ENCODE measurements around the gene TMEM169. TPM values are rescaled to one million over a fixed set of nuclear protein-coding genes. Genes with fewer than 3 reads are reported as not detected.

Gene TMEM169
- total RNA-seq, 1 donor from 2014 or later: 0.25 TPM

DNA sequence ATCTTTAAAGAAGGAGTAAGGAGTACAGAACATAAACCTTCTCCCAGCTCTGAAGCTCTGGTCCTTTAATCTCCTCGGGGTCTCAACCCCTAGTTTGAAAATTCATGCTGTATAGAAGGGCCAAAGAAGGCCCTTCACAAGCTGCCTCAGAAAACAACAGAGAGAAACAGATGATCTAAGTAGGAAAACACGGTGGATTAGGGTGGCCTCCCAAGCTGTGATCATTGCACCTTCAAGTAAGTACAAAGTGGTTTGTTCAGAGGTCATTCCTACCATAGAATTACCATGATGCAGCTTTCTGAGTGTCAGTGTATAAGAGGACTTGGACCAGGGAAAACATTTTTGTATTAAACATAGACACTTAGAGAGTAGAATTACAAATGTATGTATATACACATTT lies 10.9 kb downstream of the TMEM169 start:
- H3K9me3 ChIP-seq (replicated peaks): no peaks in the 10 kb centered on the region
- H3K27me3 ChIP-seq (ENCODE audit: low read depth): no peaks in the 10 kb centered on the region
- H3K4me1 ChIP-seq: no peaks in the 10 kb centered on the region
- no peaks in the 10 kb centered on the region for H3K36me3 ChIP-seq
- intact Hi-C loops (cut with micrococcal nuclease): no loop called here
- H3K4me3 ChIP-seq: no peak overlapping the region
- no peak for DNase-seq
- TF ChIP-seq, protein P1, sequence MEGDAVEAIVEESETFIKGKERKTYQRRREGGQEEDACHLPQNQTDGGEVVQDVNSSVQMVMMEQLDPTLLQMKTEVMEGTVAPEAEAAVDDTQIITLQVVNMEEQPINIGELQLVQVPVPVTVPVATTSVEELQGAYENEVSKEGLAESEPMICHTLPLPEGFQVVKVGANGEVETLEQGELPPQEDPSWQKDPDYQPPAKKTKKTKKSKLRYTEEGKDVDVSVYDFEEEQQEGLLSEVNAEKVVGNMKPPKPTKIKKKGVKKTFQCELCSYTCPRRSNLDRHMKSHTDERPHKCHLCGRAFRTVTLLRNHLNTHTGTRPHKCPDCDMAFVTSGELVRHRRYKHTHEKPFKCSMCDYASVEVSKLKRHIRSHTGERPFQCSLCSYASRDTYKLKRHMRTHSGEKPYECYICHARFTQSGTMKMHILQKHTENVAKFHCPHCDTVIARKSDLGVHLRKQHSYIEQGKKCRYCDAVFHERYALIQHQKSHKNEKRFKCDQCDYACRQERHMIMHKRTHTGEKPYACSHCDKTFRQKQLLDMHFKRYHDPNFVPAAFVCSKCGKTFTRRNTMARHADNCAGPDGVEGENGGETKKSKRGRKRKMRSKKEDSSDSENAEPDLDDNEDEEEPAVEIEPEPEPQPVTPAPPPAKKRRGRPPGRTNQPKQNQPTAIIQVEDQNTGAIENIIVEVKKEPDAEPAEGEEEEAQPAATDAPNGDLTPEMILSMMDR (IDR thresholded peaks at IDR 0.05; ENCODE audit: borderline replicate concordance): no peak
- H3K27ac ChIP-seq (replicated peaks): no peak overlapping the region

DNA sequence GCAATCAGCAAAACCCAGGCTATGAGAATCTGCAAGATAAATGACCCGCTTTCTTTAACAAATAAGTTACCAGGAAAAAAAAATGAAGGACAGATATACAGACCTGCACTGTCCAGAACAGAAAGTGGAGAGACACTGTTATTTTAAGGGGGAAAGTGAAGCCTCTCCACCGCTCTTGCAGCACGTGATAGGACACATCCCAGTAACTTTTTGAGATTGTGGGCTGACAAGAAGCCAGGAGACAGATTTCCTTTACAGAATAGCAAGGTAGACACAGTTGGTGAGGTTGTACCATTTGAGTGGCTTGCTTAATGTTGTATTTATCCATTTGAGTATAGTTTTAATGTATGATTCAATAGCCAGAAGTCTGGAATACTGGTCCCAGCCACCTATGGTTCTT lies 13.0 kb downstream of the TMEM169 start:
- no peaks in the 10 kb centered on the region for H3K9me3 ChIP-seq (replicated peaks)
- H3K27me3 ChIP-seq (ENCODE audit: low read depth): no peaks in the 10 kb centered on the region
- no peak overlapping the region for H3K4me3 ChIP-seq
- H3K4me1 ChIP-seq: no peaks in the 10 kb centered on the region
- no peak overlapping the region for H3K27ac ChIP-seq (replicated peaks)
- no peak for DNase-seq
- H3K36me3 ChIP-seq: no peaks in the 10 kb centered on the region
- intact Hi-C loops (cut with micrococcal nuclease): no loop called here
- TF ChIP-seq, protein P1 (IDR thresholded peaks at IDR 0.05; ENCODE audit: borderline replicate concordance): no peak

DNA sequence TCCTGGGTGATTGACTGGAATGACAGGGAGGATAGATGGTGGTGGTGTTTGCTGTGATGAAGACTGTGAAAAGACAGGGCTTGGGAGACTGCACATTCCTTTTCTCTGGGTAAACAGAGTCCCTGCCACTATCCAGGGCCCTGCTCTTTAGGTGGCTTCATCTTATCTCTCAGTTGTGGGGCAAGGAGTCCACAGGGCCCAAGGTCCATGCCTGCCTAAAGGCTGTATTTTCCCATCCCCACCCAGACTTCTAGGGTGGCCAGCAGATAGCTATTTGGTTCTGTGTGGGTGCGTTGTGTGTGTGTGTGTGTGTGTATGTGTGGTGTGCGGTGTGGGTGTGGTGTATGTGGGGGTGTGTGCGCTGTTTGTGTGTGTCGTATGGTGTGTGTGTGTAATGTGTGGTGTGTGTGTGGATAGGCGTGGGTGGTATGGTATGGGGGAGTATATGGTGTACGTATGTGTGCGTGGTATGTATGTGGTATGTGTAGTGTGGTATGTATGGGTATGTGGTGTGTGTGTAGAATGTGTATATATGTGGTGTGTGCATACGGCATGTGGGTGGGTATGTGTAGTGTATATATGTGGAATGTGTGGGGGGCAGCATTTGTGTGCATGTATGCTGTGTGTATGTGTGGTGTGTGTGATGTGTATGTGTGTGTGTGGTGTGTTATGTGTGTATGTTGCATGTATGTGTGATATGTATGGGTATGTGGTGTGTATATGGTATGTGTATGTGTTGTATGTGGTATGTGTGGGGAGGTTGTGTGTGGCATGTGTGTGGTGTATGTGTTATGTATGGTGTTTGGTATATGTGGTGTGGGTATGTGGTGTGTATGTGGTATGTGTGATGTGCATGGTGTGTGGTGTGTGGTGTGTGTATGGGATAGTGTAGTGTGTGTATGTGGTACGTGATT lies 17.0 kb downstream of the TMEM169 start:
- TF ChIP-seq, protein P1 (IDR thresholded peaks at IDR 0.05; ENCODE audit: borderline replicate concordance): no peak
- DNase-seq: no peak
- Histone ChIP-seq H3K9me3 (replicated peaks) (no peaks in the 10 kb centered on the region), H3K27ac (replicated peaks) (no peak overlapping the region), H3K4me3 (no peak overlapping the region), H3K36me3 (no peaks in the 10 kb centered on the region), H3K27me3 (ENCODE audit: low read depth) (no peaks in the 10 kb centered on the region), H3K4me1 (no peaks in the 10 kb centered on the region)
- intact Hi-C loops (cut with micrococcal nuclease): no loop called here

DNA sequence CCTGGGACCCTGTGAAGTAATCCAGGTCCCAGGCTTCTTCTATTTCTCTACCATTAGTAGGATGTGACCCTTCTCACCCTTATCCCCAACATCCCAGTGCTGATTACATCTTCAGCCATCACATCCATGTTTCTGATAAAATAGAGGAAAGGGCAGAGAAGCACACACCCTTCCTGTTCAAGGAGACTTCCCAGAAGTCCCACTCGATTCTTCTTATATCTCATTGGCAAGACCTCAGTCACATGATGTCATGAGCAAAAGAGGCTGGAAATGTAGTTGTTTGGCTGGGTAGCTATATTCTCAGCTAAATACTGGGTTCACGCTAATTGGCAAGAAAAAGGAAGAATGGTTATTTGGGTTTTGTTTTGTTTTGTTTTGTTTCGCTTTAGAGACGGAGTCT lies 19.4 kb downstream of the TMEM169 start:
- Histone ChIP-seq H3K4me3 (no peak overlapping the region), H3K27me3 (ENCODE audit: low read depth) (no peaks in the 10 kb centered on the region), H3K9me3 (replicated peaks) (no peaks in the 10 kb centered on the region), H3K27ac (replicated peaks) (no peak overlapping the region), H3K36me3 (no peaks in the 10 kb centered on the region), H3K4me1 (no peaks in the 10 kb centered on the region)
- TF ChIP-seq, protein P1 (IDR thresholded peaks at IDR 0.05; ENCODE audit: borderline replicate concordance): no peak
- DNase-seq: no peak
- intact Hi-C loops (cut with micrococcal nuclease): no loop called here

DNA sequence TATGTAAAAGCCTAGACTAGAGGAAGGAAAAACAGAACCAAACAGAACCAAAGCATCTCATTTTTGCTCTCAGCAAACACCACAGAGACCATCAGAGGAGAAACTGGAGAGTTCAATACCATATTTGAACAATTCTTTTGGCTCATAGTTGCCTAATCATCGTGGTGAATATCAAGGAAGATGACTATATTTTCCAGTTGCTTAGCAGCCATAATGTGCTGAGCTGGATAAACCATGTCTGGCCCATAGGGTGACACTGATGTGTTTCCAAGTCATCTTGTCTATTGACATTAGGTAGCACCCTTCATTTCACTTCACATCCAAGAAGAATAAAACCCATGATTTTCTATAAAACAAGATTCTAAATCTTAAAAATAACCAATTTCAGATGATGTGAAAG lies 21.5 kb downstream of the TMEM169 start:
- intact Hi-C loops (cut with micrococcal nuclease): no loop called here
- TF ChIP-seq, protein P1 (IDR thresholded peaks at IDR 0.05; ENCODE audit: borderline replicate concordance): no peak

More for the DNA sequence above, 21.5 kb downstream of the TMEM169 start:
- no peaks in the 10 kb centered on the region for H3K9me3 ChIP-seq (replicated peaks)
- H3K4me3 ChIP-seq: no peak overlapping the region
- peaks cover 1% of the 10 kb centered on the region for H3K4me1 ChIP-seq
- H3K27ac ChIP-seq (replicated peaks): no peak overlapping the region
- H3K36me3 ChIP-seq: no peaks in the 10 kb centered on the region
- DNase-seq: no peak
- H3K27me3 ChIP-seq (ENCODE audit: low read depth): no peaks in the 10 kb centered on the region
